Endothelial cell of umbilical vein (primary cell): ENCODE measurements around the gene BPIFA3. TPM values are rescaled to one million over a fixed set of nuclear protein-coding genes. Genes with fewer than 3 reads are reported as not detected.

Experiments used
- BruUV-seq: library from RNA; stranded (reverse); fragments of 400-500 nt; replicated peaks from 2 replicates; lab custom pipeline; 2021; lab: Mats Ljungman, UMichigan
- CTCF ChIA-PET: fragments of 300-600, 350-600 bp; sonication (Branson Sonifier 250); formaldehyde crosslinking; loops from one replicate; lab custom pipeline; 2021; ENCODE audit warnings: antibody characterized with exemption, inconsistent platforms; lab: Charles Lee
- POLR2A ChIA-PET: fragments of 300-600, 350-600 bp; sonication (Branson Sonifier 250); formaldehyde crosslinking; loops from one replicate; lab custom pipeline; 2021; ENCODE audit warnings: antibody characterized with exemption, inconsistent platforms; lab: Charles Lee
- DNase-seq: peaks from one replicate; pipeline ENCODE4 v3.0.0-alpha.2; 2011; ENCODE audit warnings: low read depth, low spot score
- FAIRE-seq: peaks from 2 replicates; lab custom pipeline; 2011; peaks lifted over from hg19 to GRCh38; lab: Jason Lieb, UNC
- H2AFZ ChIP-seq: 2 replicates; pipeline ENCODE4 v1.6.0; 2012; ENCODE audit warnings: low read depth, low read length, control low read depth, inconsistent platforms
- H3K27ac ChIP-seq: 2 replicates; pipeline ENCODE4 v1.5.1; 2011; ENCODE audit warnings: low read depth, mild to moderate bottlenecking, control low read depth, low read length, moderate library complexity; ENCODE audit not compliant: insufficient read depth
- H3K27me3 ChIP-seq, 2 experiments: 2 replicates each; pipeline versions ENCODE4 v1.6.0 to v1.6.1; 2011; ENCODE audit warnings: low read length in 2 of 2, mixed read lengths in 1 of 2; ENCODE audit not compliant: control insufficient read depth in 2 of 2, insufficient read depth in 2 of 2
- H3K36me3 ChIP-seq, 2 experiments: 2 replicates in 1 of 2; 3 replicates in 1 of 2; pipeline ENCODE4 v1.5.1; 2011; ENCODE audit warnings: low read length in 2 of 2, mild to moderate bottlenecking in 1 of 2, moderate library complexity in 1 of 2; ENCODE audit not compliant: control insufficient read depth in 2 of 2, insufficient read depth in 2 of 2; ENCODE audit errors: extremely low read depth in 1 of 2
- H3K4me1 ChIP-seq: 3 replicates; pipeline ENCODE4 v1.5.1; 2011; ENCODE audit warnings: mild to moderate bottlenecking, low read length; ENCODE audit not compliant: control insufficient read depth, insufficient read depth; ENCODE audit errors: extremely low read depth
- H3K4me2 ChIP-seq: 2 replicates; pipeline ENCODE4 v1.6.1; 2011; ENCODE audit warnings: low read length, control low read depth, mixed read lengths; ENCODE audit not compliant: insufficient read depth
- H3K4me3 ChIP-seq, 3 experiments: fragments of 200-600 bp in 1 of 3; sonication (generic), shearing (Covaris generic) in 1 of 3; replicated peaks in 1 of 3; 2 replicates each; pipeline ENCODE4 v1.5.1; 2011 to 2016; ENCODE audit warnings: control low read depth in 3 of 3, low read length in 3 of 3, mild to moderate bottlenecking in 2 of 3, inconsistent platforms in 1 of 3, low read depth in 1 of 3, moderate library complexity in 1 of 3; ENCODE audit not compliant: insufficient read depth in 1 of 3
- H3K79me2 ChIP-seq: 2 replicates; pipeline ENCODE4 v1.6.0; 2012; ENCODE audit warnings: low read length, inconsistent platforms; ENCODE audit not compliant: control insufficient read depth, insufficient read depth
- H3K9ac ChIP-seq: replicated peaks from 2 replicates; pipeline ENCODE3; 2011; ENCODE audit warnings: low read length, control low read depth; ENCODE audit not compliant: insufficient read depth; ENCODE audit errors: extremely low read depth
- H3K9me1 ChIP-seq: replicated peaks from 3 replicates; pipeline ENCODE4 v1.6.0; 2011; ENCODE audit warnings: mild to moderate bottlenecking, low read length; ENCODE audit not compliant: control insufficient read depth, insufficient read depth; ENCODE audit errors: extremely low read depth
- H3K9me3 ChIP-seq: replicated peaks from 2 replicates; pipeline ENCODE4 v1.5.1; 2012; ENCODE audit warnings: low read length, inconsistent platforms; ENCODE audit not compliant: control insufficient read depth, insufficient read depth
- H4K20me1 ChIP-seq: replicated peaks from 2 replicates; pipeline ENCODE3; 2011; ENCODE audit warnings: mild to moderate bottlenecking, low read length; ENCODE audit not compliant: control insufficient read depth, insufficient read depth; ENCODE audit errors: extremely low read depth
- CTCF ChIP-seq, 2 donors: IDR thresholded peaks; 1 replicate in 1 of 2; 2 replicates in 1 of 2; pipeline ENCODE4 v1.5.1; 2011; ENCODE audit warnings: low read length in 2 of 2, mild to moderate bottlenecking in 2 of 2, moderate library complexity in 2 of 2, control low read depth in 1 of 2, inconsistent platforms in 1 of 2, low read depth in 1 of 2; ENCODE audit not compliant: insufficient read depth in 1 of 2; ENCODE audit errors: extremely low read depth in 1 of 2
- EZH2 ChIP-seq: IDR thresholded peaks from 2 replicates; pipeline ENCODE4 v1.6.1; 2012; ENCODE audit warnings: borderline replicate concordance, low read depth, mild to moderate bottlenecking, moderate library complexity, low read length, inconsistent platforms; ENCODE audit not compliant: severe bottlenecking
- FOS ChIP-seq: IDR thresholded peaks from 2 replicates; pipeline ENCODE4 v1.6.1; 2011; ENCODE audit warnings: mild to moderate bottlenecking, low read length, moderate library complexity, borderline replicate concordance; ENCODE audit not compliant: insufficient read depth
- JUN ChIP-seq: IDR thresholded peaks from 2 replicates; pipeline ENCODE4 v1.6.1; 2011; ENCODE audit warnings: borderline replicate concordance, low read depth; ENCODE audit not compliant: insufficient read length, insufficient read depth
- MYC ChIP-seq: IDR thresholded peaks from one replicate; pipeline ENCODE4 v1.6.1; 2011; ENCODE audit warnings: mild to moderate bottlenecking, low read depth, low read length
- POLR2A ChIP-seq: IDR thresholded peaks from 2 replicates; pipeline ENCODE4 v1.6.1; 2012; ENCODE audit warnings: low read depth, mild to moderate bottlenecking, control low read depth, low read length
- POLR2AphosphoS5 ChIP-seq: IDR thresholded peaks from 2 replicates; pipeline ENCODE4 v1.6.1; 2012; ENCODE audit warnings: low read depth, mild to moderate bottlenecking, control low read depth, low read length, moderate library complexity; ENCODE audit not compliant: insufficient read depth
- dilution Hi-C: fragments of 300-500 bp; cut with MboI; formaldehyde crosslinking; loops from one replicate; pipeline ENCODE4 v1.15.0; 2019; ENCODE audit warnings: low sequenced_read_pairs; ENCODE audit not compliant: extremely low pct_ligation_motif_present
- intact Hi-C: fragments of 100-400 bp; cut with micrococcal nuclease; formaldehyde crosslinking; loops from one replicate; pipeline ENCODE4 v1.10.0; 2022
- polyA plus RNA-seq, 4 experiments: library from polyadenylated mRNA; depleted of rRNA in 3 of 4; stranded (reverse) in 3 of 4; unstranded in 1 of 4; fragments of >200 nt; gene quantifications; 2 replicates each; pipeline versions ENCODE4 v1.2.1 to v1.2.3, GENCODE V29; 2011 to 2012; ENCODE audit warnings: missing spikeins in 1 of 4
- total RNA-seq: library from RNA; stranded (reverse); gene quantifications from 2 replicates; pipeline ENCODE4 v1.2.3, GENCODE V29; 2021
- TF ChIP-seq, protein P1 (sequence below): IDR thresholded peaks from 2 replicates; pipeline ENCODE4 v1.6.1; 2011; ENCODE audit not compliant: insufficient read depth, insufficient read length

The BPIFA3 gene
- total and polyA plus RNA-seq, 2 donors (not counting 3 experiments of a cell fraction or from before 2014, with no cell fraction given), result not detected

GRCh38 chr20:33202451-33202850, 14.7 kb upstream of the BPIFA3 start:
- no peaks in the 10 kb centered on the region for H3K9me1 ChIP-seq
- DNase-seq (no peak), FAIRE-seq (no peak)
- no peak overlapping the region for H3K4me3 ChIP-seq
- POLR2A ChIA-PET, result no interaction called here
- dilution Hi-C loops, result no loop called here
- H3K36me3 ChIP-seq, result no peaks in the 10 kb centered on the region
- no peaks in the 10 kb centered on the region for H3K9me3 ChIP-seq
- H3K27ac ChIP-seq, result no peak overlapping the region
- no peaks in the 10 kb centered on the region for H4K20me1 ChIP-seq
- no TSS peak for BruUV-seq
- TF ChIP-seq MYC, result no peak
- no peak for TF ChIP-seq POLR2A
- TF ChIP-seq, protein P1, sequence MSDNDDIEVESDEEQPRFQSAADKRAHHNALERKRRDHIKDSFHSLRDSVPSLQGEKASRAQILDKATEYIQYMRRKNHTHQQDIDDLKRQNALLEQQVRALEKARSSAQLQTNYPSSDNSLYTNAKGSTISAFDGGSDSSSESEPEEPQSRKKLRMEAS, result no peak
- no peak for TF ChIP-seq JUN
- no peak for TF ChIP-seq CTCF (IDR thresholded peaks at IDR 0.05; ENCODE audit: extremely low read depth in 1 of 2, insufficient read depth in 1 of 2, low read depth in 1 of 2, low read length in 2 of 2)
- TF ChIP-seq POLR2AphosphoS5, result no peak
- TF ChIP-seq FOS, result no peak
- no peak for TF ChIP-seq EZH2
- H3K4me1 ChIP-seq, result no peaks in the 10 kb centered on the region
- intact Hi-C loops, result no loop called here
- no peaks in the 10 kb centered on the region for H3K27me3 ChIP-seq
- H3K79me2 ChIP-seq, result no peaks in the 10 kb centered on the region
- no peak overlapping the region for H2AFZ ChIP-seq
- H3K4me2 ChIP-seq, result no peak overlapping the region
- CTCF ChIA-PET, result no interaction called here
- no peak overlapping the region for H3K9ac ChIP-seq
